ENCODE measurements around the gene MMP23B. TPM values are rescaled to one million over a fixed set of nuclear protein-coding genes. Genes with fewer than 3 reads are reported as not detected.
"Not testable (repeated sequence)": the region's sequence is repeated elsewhere in the genome, so short reads cannot be mapped to it uniquely, and the experiment has no call there.

The MMP23B gene
- total RNA-seq, 4 donors from 2014 or later = 2.1 to 3.9 (median 3.2) TPM

- TF ChIP-seq POLR2A (IDR thresholded peaks at IDR 0.05) = no peak
- TF ChIP-seq CTCF (IDR thresholded peaks at IDR 0.05) = no peak
- no peak overlapping the region for H3K4me3 ChIP-seq (ENCODE audit: low read depth, poor library complexity, severe bottlenecking)
- intact Hi-C loops (cut with DNase I; ENCODE audit: low total_unique reads) = no loop called here
- DNase-seq (ENCODE audit: low spot score in 2 of 2) = no peak
- 43 to 51% methylated on average over 9 to 10 of the region's 10 CpGs for WGBS, 2 donors
Measured at GRCh38 chr1:1594602-1595260, 37.2 kb upstream of the MMP23B start.

GRCh38 chr1:1595341-1595740 lies 36.6 kb upstream of the MMP23B start:
- DNase-seq (ENCODE audit: low spot score in 2 of 2); H3K4me3 ChIP-seq (ENCODE audit: low read depth, poor library complexity, severe bottlenecking); intact Hi-C loops (cut with DNase I; ENCODE audit: low total_unique reads): not testable (repeated sequence)
- WGBS, 2 donors = 79 to 89% methylated on average over 2 of the region's 2 CpGs

DNA sequence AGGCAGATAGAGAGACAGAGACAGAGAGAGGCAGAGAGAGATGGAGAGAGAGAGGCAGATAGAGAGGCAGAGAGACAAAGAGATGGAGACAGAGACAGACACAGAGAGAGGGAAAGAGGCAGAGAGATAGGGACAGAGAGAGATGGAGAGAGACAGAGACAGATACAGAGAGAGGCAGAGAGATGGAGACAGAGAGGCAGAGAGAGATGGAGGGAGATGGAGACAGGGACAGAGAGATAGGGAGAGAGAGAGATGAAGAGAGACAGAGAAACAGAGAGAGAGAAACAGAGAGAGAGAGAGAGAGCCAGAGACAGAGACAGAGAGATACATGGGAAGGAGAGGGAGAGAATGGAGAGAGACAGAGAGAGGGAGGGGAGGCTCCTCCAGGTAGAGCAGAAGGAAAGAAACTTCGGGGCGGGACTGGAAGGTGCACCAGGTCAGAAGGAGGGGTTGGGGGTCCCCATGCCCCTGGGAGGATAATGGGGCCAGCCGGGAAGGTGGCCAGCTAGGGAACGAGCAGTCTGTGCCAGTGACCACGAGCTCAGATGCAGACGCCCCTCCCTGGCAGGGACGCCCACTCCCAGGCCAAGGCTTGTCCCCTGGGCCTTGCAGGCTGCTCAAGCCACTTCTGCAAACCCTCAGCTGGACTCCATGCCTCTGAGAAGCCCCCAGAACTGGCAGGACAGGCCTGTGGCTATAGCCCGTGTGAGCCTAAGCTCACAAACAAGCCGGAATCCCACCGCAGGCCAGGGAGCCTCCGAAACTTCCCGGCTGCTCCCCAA lies 35.3 kb upstream of the MMP23B start:
- intact Hi-C loops (cut with DNase I; ENCODE audit: low total_unique reads) = no loop called here
- WGBS, 2 donors = 38 to 49% methylated on average over 7 of the region's 12 CpGs

DNA sequence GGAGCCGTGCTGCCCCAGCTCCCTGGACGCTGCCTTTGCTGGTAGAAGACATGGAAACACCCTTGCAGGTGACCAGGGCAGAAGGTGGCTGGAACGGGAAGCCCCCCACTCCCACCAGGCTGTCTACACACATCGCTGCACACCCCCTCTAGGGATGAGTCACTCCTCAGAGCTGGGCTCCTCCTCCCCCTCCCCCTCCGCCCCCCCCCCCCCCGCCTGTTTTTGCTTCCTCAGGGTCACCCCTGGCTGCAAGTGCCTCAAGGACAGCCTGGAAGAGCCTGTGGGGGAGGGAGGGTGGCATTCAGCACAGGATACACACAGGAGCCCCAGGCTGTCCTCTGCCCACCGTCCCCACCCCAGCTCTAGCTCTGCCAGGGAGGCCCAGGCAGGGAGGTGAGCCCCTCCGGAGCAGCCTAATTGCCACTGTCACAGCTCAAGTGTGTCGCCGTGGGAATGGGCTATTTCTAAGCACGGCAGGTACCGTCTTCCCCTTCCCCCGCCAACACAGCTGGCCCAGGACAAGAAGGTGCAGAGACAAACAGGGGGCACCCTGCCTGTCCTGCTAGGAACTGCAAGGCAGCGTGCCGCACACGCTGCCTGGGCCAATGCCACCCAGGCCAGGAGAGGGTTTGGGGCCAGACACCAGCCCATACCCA lies 34.6 kb upstream of the MMP23B start:
- intact Hi-C loops (cut with DNase I; ENCODE audit: low total_unique reads) = no loop called here
- no peak for DNase-seq (ENCODE audit: low spot score in 2 of 2)
- no peak overlapping the region for H3K4me3 ChIP-seq (ENCODE audit: low read depth, poor library complexity, severe bottlenecking)
- 21 to 38% methylated on average over 7 to 13 of the region's 16 CpGs for WGBS, 2 donors
- no peak for TF ChIP-seq POLR2A (IDR thresholded peaks at IDR 0.05)
- no peak for TF ChIP-seq CTCF (IDR thresholded peaks at IDR 0.05)

More for the DNA sequence above, 35.3 kb upstream of the MMP23B start:
- no peak overlapping the region for H3K4me3 ChIP-seq (ENCODE audit: low read depth, poor library complexity, severe bottlenecking)
- TF ChIP-seq POLR2A (IDR thresholded peaks at IDR 0.05) (no peak), CTCF (IDR thresholded peaks at IDR 0.05) (no peak)
- DNase-seq (ENCODE audit: low spot score in 2 of 2) = no peak

DNA sequence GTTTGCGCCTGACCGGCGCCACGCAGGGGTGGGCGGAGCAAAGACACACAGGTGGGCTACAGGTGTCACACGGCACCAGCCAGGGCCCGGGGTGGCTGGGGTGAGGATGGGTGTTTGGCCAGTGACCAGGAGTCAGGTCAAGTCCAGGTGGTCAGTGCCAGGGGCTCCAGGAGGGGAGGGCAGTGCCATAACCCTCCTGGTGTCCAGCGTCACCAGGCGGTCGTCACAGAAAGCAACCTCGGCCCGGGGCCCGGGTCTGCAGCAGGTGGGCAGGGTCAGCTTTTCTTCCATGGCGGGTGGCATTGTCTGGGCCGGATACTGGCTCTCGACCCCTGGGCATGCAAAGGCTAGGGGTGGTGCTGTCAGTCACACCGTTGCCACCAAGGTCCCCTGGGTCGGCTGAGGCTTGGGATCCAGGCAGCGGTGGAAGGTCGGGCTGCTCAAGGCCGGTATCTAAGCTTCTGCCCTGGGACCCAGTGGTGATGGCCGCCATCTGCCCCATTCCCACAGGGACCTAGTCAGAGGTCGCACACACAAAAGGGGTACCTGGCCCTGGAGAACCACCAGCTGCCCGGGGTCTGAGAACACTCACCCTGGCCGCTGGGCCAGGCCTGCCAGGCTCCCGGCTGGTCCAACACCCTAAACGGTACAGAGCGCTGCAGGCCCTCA lies 33.8 kb upstream of the MMP23B start:
- H3K4me3 ChIP-seq (ENCODE audit: low read depth, poor library complexity, severe bottlenecking) = no peak overlapping the region
- no peak for TF ChIP-seq CTCF (IDR thresholded peaks at IDR 0.05)
- TF ChIP-seq POLR2A (IDR thresholded peaks at IDR 0.05) = no peak
- 84 to 92% methylated on average over 13 to 24 of the region's 28 CpGs for WGBS, 2 donors
- DNase-seq (ENCODE audit: low spot score in 2 of 2) = peak in 1 of 2 donors; percentile 84
- intact Hi-C loops (cut with DNase I; ENCODE audit: low total_unique reads) = no loop called here

DNA sequence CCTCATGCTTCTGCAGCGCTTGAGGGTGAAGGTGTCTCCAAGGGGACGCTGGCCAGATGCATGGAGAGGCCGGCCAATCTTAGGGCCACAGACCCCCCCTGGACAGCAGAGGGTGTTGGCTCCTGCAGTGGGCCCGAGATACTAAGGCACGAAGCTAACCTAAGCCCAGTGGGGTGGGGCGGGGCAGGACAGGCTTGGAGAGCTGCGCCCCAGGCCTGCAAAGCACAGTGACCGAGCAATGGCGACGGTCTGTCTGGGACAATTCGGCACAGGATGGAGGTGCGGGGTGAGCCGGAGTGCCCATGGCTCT lies 33.3 kb upstream of the MMP23B start:
- no peak for TF ChIP-seq CTCF (IDR thresholded peaks at IDR 0.05)
- no peak for TF ChIP-seq POLR2A (IDR thresholded peaks at IDR 0.05)
- H3K4me3 ChIP-seq (ENCODE audit: low read depth, poor library complexity, severe bottlenecking) = no peak overlapping the region
- WGBS, 2 donors = 88 to 90% methylated on average over 8 to 13 of the region's 13 CpGs
- peak in 1 of 2 donors; percentile 83 for DNase-seq (ENCODE audit: low spot score in 2 of 2)
- intact Hi-C loops (cut with DNase I; ENCODE audit: low total_unique reads) = no loop called here

Measured in lower leg skin (tissue), 4 donors.